NT2/D1 (cell line): Measurements from ENCODE around the gene CSGALNACT2.

Source experiments
- YY1 ChIP-seq: IDR thresholded peaks from 2 replicates; pipeline ENCODE4 v1.6.1; 2011; ENCODE audit not compliant: insufficient read length, insufficient read depth
- ZNF274 ChIP-seq: IDR thresholded peaks from 2 replicates; pipeline ENCODE4 v1.6.1; 2011; ENCODE audit warnings: mild to moderate bottlenecking, low read depth, low read length

DNA sequence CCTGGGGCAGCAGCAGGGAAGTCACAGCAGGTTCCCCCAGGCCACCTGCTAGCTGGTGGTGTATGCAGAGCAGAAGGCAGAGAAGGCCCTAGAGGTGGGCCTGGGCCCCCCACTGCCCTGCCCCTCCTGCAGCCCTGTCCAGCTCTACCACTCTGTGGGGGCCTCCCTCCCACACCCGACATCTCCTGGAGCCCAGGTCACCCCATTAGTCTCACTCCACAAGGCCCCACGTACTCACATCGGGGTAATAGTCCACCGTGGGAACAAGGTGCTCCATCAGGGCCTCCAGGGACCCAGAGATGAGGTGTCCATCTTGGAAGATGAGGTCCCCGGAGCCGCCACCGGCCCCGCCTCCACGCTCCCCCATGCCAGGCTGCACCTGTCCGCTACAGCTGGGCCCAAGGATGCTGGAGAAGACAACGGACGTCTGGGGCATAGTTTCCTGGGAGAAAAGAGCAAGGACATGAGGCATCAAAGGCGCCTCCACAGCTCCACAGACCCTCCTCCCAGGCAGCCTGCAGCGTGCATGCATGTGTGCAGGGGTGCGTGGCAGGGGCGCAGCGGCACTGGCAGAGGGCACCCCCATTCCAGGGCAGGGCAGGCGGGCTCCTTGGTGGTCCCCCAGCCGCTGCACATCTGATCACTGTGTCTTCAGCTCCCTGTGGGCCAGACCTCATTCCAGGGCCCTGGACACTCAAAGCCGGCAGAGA lies 67.6 kb downstream of the CSGALNACT2 start:
- TF ChIP-seq YY1, result no peak
- TF ChIP-seq ZNF274, result no peak
